HEK293T (cell line): ENCODE measurements around the gene ATP13A1.

ENCODE experiments used
- CTCF ChIA-PET: fragments of 350-600 bp; formaldehyde crosslinking; extraction: SDS; loops from one replicate; lab custom pipeline; 2021; ENCODE audit warnings: antibody characterized with exemption, inconsistent platforms; lab: Yijun Ruan, JAX
- POLR2A ChIA-PET: fragments of 350-600 bp; formaldehyde crosslinking; extraction: SDS; loops from one replicate; lab custom pipeline; 2020; ENCODE audit warnings: antibody characterized with exemption, inconsistent platforms; lab: Yijun Ruan, JAX
- DNase-seq: peaks from one replicate; pipeline ENCODE4 v3.0.0; 2012; ENCODE audit warnings: mixed read lengths; ENCODE audit errors: extremely low spot score
- ARNT ChIP-seq: fragments of 450-650 bp; IDR thresholded peaks from 2 replicates; pipeline ENCODE4 v1.6.1; 2017; ENCODE audit warnings: mild to moderate bottlenecking
- BHLHE40 ChIP-seq: fragments of 450-650 bp; IDR thresholded peaks from 2 replicates; pipeline ENCODE4 v1.6.1; 2016; ENCODE audit warnings: mild to moderate bottlenecking, moderate library complexity, borderline replicate concordance
- CTBP1 ChIP-seq: fragments of 450-650 bp; IDR thresholded peaks from 2 replicates; pipeline ENCODE4 v1.6.1; 2016; ENCODE audit warnings: borderline replicate concordance
- ELF4 ChIP-seq: fragments of 450-650 bp; IDR thresholded peaks from 2 replicates; pipeline ENCODE4 v1.6.1; 2017; ENCODE audit warnings: antibody characterized with exemption
- FOXA1 ChIP-seq: fragments of 450-650 bp; IDR thresholded peaks from 2 replicates; pipeline ENCODE4 v1.6.1; 2016; ENCODE audit warnings: mild to moderate bottlenecking
- FOXK2 ChIP-seq: fragments of 450-650 bp; IDR thresholded peaks from 2 replicates; pipeline ENCODE4 v1.6.1; 2016; ENCODE audit warnings: mild to moderate bottlenecking
- FOXM1 ChIP-seq: fragments of 450-650 bp; IDR thresholded peaks from 2 replicates; pipeline ENCODE4 v1.6.1; 2017; ENCODE audit warnings: mild to moderate bottlenecking, borderline replicate concordance
- HDGF ChIP-seq: fragments of 450-650 bp; IDR thresholded peaks from 2 replicates; pipeline ENCODE4 v1.6.1; 2017; ENCODE audit warnings: antibody characterized with exemption, borderline replicate concordance
- L3MBTL2 ChIP-seq: fragments of 450-650 bp; conservative IDR thresholded peaks from 2 replicates; pipeline ENCODE4 v1.6.1; 2016; ENCODE audit warnings: mild to moderate bottlenecking
- LEF1 ChIP-seq: fragments of 450-650 bp; IDR thresholded peaks from 2 replicates; pipeline ENCODE4 v1.6.1; 2017; ENCODE audit warnings: mild to moderate bottlenecking, borderline replicate concordance
- NFRKB ChIP-seq: fragments of 450-650 bp; IDR thresholded peaks from 2 replicates; pipeline ENCODE4 v1.6.1; 2016; ENCODE audit warnings: mild to moderate bottlenecking, moderate library complexity
- SP1 ChIP-seq: fragments of 450-650 bp; IDR thresholded peaks from 2 replicates; pipeline ENCODE4 v1.6.1; 2017
- SUZ12 ChIP-seq: fragments of 450-650 bp; IDR thresholded peaks from 2 replicates; pipeline ENCODE4 v1.6.1; 2016; ENCODE audit warnings: mild to moderate bottlenecking
- TARDBP ChIP-seq: fragments of 450-650 bp; IDR thresholded peaks from 2 replicates; pipeline ENCODE4 v1.6.1; 2016
- ZNF384 ChIP-seq: fragments of 450-650 bp; IDR thresholded peaks from 2 replicates; pipeline ENCODE4 v1.6.1; 2016
- TF ChIP-seq, protein P1 (sequence below): fragments of 450-650 bp; IDR thresholded peaks from 2 replicates; pipeline ENCODE4 v1.6.1; 2016

The ATP13A1 gene

DNA sequence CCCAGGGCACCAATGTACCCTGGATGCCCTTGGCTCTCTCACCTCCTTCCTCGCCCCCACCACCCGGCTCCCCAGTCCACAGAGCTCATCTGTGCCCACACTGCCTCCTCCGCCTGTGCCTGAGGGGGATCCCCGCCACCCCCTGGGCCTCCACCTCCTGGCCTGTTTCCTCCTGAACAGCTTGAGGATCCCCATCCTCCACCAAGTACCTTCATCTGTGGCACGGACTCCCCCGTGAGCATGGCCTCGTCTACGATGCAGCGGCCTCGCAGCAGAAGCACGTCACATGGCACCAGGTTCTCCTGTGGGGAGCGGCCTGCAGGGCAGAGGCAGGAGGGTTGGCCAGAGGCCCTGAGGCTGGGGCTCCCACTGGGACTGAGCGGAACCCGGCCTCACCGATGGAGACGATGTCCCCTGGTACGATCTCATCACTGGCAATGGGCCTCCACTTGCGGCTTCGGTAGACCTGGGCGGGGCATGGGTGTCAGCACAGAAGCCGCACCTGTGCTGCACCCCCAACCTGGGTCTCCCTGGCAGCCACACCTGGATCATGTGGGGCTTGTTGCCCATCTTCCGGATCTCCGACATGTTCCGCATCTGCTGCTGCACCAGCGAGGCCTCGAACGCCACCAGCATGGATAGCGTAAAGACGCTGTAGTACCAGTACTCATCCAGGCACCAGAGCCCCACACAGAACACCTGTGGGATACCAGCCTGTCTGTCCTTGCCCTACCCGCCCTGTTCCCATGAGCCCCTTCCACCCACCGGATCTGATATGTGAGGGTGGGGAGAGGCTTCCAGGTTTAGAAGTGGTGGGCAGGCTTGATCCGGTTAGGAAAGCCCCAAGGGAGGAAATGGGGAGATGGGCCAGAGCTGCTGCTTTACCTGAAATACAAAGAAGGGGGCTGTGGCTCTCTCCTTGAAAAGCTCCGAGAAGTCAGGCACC, 6.8 kb downstream of the ATP13A1 start:
- no peak for DNase-seq
- ChIA-PET CTCF (no interaction called here), POLR2A (no interaction called here)
- TF ChIP-seq FOXM1 (no peak), ELF4 (no peak)

DNA sequence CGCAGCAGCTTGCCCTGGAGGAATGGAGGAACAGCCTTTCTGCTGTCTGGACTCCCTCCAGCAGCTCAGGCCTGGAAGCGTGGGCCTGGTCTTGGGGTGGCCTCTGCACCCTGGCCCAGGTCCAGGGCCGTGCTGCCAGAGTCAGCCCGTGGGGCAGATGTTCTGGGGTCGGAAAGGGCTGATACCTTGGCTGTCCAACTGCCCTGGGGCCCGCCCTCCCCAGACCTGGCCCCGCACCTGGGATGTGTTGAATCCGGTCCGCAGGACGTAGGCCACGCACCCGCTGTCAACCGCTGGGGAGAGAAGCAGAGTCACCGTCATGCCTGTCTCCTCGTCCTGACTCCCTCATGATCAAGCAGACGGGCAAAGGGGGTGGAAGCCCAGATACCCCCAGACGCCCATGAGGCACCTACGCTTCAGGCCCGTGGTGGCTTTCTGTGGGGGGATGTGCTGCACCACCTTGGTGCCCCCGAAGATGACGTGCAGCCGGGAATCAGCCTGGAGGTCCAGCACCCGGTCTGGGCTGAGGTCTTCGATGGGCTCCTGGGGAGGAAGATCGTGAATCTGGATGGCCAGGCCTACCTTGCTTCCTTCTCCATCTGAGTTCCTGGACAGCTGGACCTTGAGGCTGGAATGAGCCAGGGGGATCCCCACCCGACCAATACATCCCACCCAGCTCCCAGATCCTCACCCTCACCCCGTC, 7.7 kb downstream of the ATP13A1 start:
- ChIA-PET POLR2A (no interaction called here), CTCF (no interaction called here)
- no peak for TF ChIP-seq HDGF
- DNase-seq: no peak

DNA sequence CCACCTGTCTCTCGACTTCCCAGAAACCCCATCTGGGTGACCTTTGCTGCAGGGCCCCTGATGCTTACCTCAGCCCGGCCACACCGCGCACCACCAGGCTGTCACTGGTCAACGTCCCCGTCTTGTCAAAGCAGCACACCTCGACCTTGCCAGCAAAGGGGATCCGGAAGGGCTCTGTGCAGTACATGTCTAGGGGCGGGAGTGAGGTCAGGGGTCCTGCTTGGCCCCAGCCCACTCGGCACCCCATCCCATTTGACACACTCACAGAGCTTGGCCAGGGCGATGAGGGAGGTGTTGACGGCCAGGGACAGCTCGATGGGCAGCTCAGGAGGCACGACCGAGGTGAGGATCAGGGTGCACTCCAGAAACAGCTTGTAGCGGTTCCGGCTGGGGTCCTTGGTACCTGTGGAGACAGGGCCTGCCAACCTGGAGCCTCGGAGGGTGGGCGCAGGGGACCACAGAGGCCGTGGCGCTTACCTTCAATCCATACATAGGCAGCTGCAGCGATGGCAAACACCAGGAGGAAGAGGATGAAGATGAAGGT, 8.4 kb downstream of the ATP13A1 start:
- POLR2A ChIA-PET: no interaction called here
- TF ChIP-seq ZNF384 (no peak), HDGF (no peak), L3MBTL2 (no peak), LEF1 (no peak), BHLHE40 (no peak), FOXK2 (no peak)
- no peak for DNase-seq
- CTCF ChIA-PET: no interaction called here

DNA sequence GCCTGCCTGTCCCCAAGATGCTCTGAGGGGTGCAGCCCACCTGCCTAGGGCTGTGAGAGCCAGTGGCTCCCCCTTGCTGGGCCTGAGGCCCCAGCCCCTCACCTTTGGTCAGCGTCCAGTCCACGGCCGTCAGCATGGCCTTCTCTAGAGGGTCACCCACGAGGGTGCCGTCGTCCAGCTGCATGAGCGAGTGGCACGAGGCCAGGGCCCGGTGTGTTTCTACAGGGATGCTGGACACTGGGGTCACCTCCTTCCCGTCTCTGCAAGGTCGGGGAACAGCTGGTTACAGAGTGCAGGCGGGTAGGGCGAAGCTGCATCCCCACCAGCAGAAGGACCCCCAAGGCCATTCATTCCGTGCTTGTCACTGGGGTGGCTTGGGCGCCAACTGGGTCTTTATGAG, 9.0 kb downstream of the ATP13A1 start:
- TF ChIP-seq LEF1 (no peak), FOXA1 (no peak), TARDBP (no peak), ELF4 (no peak), FOXM1 (no peak), L3MBTL2 (no peak), SUZ12 (no peak), CTBP1 (no peak), FOXK2 (no peak), BHLHE40 (no peak)
- DNase-seq: no peak
- CTCF ChIA-PET: no interaction called here
- POLR2A ChIA-PET: no interaction called here

DNA sequence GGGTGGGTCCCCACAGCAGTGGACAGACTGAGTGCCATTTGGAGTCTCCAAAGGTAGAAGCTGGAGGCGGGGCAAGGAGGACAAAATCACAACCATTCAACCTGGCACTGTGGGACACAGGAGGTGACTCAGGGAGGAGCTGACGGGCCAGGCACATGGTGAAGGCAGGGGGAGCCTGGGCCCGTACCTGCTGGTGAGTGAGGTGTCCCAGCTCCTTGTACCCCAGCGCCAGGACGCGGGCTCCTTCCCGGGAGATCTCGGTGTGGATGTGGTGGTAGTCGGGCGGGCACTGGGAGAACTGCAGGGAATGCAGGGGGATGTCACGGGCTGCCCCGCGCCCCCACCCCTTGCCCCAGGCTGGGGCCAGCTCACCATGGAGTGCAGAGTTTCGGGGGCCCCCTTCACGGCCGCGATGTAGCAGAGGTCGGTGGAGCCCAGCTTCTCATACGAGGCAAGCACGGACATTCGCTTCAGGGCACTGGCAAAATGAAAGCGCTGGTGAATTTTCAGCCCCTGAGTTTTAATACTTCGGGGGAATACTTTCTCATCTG, 9.8 kb downstream of the ATP13A1 start:
- no peak for DNase-seq
- ChIA-PET CTCF (no interaction called here), POLR2A (no interaction called here)
- TF ChIP-seq CTBP1 (no peak), LEF1 (no peak), SP1 (no peak), HDGF (no peak), FOXM1 (no peak), BHLHE40 (no peak), FOXK2 (no peak)

DNA sequence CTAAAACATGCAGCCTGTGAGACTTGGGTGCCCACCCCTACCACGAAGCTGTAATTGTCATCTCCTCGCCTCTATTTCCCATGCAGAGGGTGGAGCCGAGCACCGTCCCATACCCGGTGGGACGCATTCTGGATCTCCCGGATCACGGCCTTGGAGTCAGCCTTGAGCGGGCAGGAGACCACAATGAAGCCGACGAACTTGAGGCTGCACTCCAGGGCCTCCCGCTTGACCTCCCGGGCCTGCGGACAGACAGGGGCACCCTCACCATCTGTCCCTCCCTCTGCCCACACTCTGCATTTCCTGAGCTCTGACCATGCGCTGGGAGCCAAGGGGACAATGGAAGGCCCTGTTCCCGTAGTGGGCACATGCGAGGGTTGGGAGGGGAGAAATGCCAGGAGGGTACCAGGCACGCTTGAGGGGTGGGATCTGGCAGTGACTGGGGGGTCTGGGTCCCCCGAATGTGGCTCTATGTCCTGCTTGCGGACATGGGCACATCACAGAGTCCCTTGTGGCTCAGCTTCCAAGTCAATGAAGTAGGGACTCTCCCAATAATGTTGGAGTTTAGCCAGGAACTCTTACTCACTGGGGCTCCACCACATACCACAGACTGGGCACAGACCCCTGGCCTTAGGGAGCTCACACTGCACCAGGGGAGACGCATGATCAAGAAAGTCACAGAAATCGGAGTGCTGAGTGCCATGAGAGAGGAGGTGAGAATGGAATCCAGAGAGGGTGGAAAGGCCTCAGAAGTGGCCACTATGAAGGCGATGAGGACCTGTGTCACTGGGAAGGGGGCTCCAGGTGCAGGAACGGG, 10.8 kb downstream of the ATP13A1 start:
- POLR2A ChIA-PET: interaction anchor here (0.9 to 2.1 kb wide), 2 partner anchors 9 to 10 kb away, joined by 5 to 7 read pairs; no protein-coding TSS in a partner anchor
- CTCF ChIA-PET: interaction anchor here (1.2 kb wide), 1 partner anchor 9 kb away, joined by 5 read pairs; the partner anchor contains the start of gene GMIP
- TF ChIP-seq SUZ12 (no peak), CTBP1 (no peak), FOXM1 (no peak), ELF4 (no peak), ZNF384 (no peak), SP1 (no peak), L3MBTL2 (no peak), LEF1 (no peak), BHLHE40 (no peak), HDGF (no peak), FOXK2 (no peak), NFRKB (no peak), ARNT (no peak), FOXA1 (no peak), TARDBP (no peak)
- TF ChIP-seq, protein P1, sequence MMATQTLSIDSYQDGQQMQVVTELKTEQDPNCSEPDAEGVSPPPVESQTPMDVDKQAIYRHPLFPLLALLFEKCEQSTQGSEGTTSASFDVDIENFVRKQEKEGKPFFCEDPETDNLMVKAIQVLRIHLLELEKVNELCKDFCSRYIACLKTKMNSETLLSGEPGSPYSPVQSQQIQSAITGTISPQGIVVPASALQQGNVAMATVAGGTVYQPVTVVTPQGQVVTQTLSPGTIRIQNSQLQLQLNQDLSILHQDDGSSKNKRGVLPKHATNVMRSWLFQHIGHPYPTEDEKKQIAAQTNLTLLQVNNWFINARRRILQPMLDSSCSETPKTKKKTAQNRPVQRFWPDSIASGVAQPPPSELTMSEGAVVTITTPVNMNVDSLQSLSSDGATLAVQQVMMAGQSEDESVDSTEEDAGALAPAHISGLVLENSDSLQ: no peak
- no peak for DNase-seq
